Measurements from ENCODE around the gene PHPT1.

GRCh38 chr9:136860933-136861873 is 12.0 kb downstream of the PHPT1 start:
- TF ChIP-seq CTCF (IDR thresholded peaks at IDR 0.05) (no peak), POLR2A (IDR thresholded peaks at IDR 0.05) (no peak)
